DND-41 (cell line): ENCODE data around the gene ARL16.

Source experiments
- EZH2 ChIP-seq: IDR thresholded peaks from 3 replicates; pipeline ENCODE4 v1.6.1; 2012; ENCODE audit warnings: borderline replicate concordance, low read depth, mild to moderate bottlenecking, moderate library complexity, low read length, inconsistent platforms; ENCODE audit not compliant: severe bottlenecking
- TF ChIP-seq, protein P1 (sequence below): IDR thresholded peaks from 2 replicates; pipeline ENCODE4 v1.5.1; 2012; ENCODE audit warnings: borderline replicate concordance, low read length, moderate library complexity, mild to moderate bottlenecking; ENCODE audit not compliant: poor library complexity, severe bottlenecking; ENCODE audit errors: extremely low read depth

DNA sequence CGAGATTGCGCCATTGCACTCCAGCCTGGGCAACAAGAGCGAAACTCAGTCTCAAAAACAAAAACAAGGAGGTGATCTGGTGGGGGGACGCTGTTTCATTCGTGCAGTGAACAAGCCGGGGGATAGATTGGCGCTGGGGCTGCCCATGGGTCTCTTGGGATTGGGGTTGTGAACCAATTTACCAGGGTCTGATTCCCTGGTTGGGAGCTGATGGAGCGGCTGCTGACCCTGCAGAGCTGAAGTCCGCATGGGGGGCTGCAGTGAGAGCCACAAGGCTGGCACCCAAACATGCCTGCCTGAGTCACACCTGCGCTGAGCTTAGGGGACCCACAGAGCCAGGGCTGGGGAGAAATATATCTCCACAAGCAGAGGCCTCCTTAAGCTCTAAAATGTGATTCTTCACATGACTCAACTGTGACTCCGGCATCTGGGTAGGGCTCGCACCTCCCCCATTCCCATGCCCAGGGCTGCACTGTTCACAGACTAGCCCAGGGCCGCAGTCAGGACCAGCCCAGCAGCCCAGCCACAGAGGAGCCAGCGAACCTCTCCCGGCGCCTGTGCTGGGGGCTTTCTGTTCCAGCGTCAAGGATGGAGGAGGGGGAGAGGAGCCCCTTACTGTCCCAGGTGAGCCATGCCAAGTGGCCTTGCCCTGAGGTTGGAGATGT lies 41.6 kb downstream of the ARL16 start:
- no peak for TF ChIP-seq EZH2
- TF ChIP-seq, protein P1, sequence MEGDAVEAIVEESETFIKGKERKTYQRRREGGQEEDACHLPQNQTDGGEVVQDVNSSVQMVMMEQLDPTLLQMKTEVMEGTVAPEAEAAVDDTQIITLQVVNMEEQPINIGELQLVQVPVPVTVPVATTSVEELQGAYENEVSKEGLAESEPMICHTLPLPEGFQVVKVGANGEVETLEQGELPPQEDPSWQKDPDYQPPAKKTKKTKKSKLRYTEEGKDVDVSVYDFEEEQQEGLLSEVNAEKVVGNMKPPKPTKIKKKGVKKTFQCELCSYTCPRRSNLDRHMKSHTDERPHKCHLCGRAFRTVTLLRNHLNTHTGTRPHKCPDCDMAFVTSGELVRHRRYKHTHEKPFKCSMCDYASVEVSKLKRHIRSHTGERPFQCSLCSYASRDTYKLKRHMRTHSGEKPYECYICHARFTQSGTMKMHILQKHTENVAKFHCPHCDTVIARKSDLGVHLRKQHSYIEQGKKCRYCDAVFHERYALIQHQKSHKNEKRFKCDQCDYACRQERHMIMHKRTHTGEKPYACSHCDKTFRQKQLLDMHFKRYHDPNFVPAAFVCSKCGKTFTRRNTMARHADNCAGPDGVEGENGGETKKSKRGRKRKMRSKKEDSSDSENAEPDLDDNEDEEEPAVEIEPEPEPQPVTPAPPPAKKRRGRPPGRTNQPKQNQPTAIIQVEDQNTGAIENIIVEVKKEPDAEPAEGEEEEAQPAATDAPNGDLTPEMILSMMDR = no peak
